NCI-H2107 (cell line): ENCODE results near the gene RAPSN.
A peak's percentile ranks its signal among the peaks of the same experiment; 100 is the strongest.

ENCODE experiments used
- DNase-seq: peaks from one replicate; lab custom pipeline; 2025; lab: John Stamatoyannopoulos, UW

Gene RAPSN

GRCh38 chr11:47464483-47464882, 15.5 kb upstream of the RAPSN start:
- peak; percentile 95 for DNase-seq

- no peak for DNase-seq
Measured at GRCh38 chr11:47461876-47462275, 12.9 kb upstream of the RAPSN start.

- DNase-seq = no peak
Measured at GRCh38 chr11:47460571-47461235, 11.8 kb upstream of the RAPSN start.

- DNase-seq = peak; percentile 24
Measured at GRCh38 chr11:47454258-47454671, 5.3 kb upstream of the RAPSN start.

DNA sequence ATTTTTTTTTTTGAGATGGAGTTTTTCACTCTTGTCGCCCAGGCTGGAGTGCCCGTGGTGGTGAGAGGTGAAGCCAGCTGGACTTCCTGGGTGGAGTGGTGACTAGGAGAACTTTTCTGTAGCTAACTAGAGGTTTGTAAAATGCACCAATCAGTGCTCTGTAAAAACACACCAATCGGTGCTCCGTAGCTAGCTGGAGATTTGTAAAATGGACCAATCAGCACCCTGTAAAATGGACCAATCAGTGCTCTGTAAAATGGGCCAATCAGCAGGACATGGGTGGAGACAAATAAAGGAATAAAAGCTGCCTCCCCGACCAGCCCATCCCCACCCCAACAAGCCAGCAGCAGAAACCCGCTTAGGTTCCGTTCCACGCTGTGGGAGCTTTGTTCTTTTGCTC, 4.4 kb upstream of the RAPSN start:
- DNase-seq = no peak

GRCh38 chr11:47451990-47452389, 3.1 kb upstream of the RAPSN start:
- no peak for DNase-seq

DNA sequence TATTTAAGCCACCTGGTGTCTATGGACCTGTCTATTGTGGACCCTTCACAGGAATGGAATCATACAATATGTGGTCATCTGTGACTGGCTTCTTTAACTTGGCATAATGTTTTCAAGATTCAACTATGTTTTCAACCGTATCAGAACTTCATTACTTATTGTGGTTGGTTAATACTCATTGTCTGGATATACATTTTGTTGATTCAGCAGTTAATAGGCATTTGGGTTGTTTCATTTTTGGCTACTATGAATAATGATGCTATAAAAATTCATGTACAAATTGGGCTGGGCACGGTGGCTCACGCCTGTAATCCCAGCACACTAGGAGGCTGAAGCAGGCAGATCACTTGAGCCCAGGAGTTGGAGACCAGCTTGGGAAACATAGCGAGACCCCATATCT, 2.5 kb upstream of the RAPSN start:
- no peak for DNase-seq

GRCh38 chr11:47449541-47449940, 605 bp upstream of the RAPSN start:
- no peak for DNase-seq

DNA sequence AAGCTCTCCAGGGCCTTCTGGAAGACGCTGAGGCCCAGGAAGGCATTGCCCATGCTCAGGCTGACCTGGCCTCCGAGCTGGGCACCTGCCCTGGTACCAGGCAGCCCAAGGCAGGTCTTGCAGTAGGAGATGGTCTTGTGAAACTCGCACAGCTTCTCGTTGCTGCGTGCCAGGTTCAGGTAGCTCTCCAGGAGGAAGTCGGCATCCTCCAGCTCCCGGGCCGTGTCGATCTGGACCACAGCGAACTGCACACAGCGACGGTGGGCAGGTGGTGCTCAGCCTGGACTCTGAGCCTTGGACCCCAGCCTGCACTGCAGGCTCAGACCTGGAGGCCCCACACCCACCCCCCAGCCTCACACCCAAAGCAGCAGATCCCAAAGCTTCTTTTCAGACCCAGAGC, 1.0 kb downstream of the RAPSN start:
- no peak for DNase-seq

- no peak for DNase-seq
Measured at GRCh38 chr11:47446833-47447232, 2.1 kb downstream of the RAPSN start.

DNA sequence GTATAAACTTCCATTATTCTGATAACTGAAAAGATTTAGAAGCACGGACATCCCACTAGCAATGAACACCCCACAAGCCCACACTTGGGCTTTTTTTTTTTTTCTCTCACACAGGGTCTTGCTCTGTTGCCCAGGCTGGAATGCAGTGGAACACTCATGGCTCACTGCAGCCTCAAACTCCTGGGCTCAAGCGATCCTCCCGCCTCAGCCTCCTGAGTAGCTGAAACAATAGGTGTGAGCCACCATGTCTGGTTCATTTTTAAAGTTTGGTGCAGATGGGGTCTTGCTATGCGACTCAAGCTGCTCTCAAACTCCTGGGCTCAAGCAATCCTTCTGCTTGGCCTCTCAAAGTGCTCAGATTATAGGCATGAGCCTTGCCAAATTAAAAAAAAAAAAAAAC, 3.1 kb downstream of the RAPSN start:
- DNase-seq = no peak

DNA sequence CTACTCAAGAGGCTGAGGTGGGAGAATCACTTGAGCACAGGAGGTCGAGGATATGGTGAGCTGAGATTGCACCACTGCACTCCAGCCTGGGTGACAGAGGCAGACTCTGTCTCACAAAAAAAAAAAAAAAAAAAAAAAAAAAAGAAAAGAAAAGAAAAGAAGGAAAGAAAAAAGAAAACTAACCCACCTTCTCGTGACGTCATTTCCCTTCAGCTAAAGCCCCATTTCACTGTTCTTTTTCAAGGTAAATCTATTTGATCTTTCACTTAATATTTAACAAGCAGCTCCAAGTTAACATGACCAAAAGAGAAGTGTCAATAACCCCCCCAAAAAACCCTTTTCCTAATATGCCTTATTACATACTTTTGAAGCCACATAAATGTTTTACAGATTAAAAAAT, 5.1 kb downstream of the RAPSN start:
- no peak for DNase-seq

DNA sequence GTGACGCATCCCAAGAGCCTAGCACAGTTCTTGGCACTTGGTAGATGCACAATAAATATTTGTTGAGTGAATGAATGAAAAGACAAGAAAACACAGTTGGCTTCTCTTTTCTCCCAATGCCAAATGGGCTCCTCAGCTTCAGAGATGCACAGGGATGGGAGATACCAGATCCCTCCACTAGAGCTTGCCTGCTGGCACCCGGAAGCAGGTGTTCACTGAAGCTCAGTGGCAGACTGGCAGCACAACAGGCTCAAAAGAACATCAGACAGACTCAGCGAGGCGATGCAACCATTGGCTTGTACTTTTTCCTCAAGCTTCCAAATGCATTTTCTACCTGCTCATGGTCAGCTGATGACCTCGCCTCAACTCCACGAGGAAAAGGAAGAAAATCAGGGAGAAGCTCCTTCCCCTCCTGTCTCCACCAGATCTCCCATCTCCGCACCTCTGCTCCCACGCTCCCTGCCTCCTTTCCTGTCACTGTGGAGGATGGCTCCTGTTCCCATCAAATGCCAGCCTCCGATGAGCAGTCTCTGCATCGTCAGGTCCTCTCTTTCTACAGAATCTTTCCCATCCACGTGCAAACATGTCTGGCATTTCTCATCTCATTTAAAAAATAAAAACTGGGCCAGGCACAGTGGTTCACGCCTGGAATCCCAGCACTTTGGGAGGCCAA, 5.8 kb downstream of the RAPSN start:
- DNase-seq = no peak

GRCh38 chr11:47442514-47442913, 6.4 kb downstream of the RAPSN start:
- no peak for DNase-seq

DNA sequence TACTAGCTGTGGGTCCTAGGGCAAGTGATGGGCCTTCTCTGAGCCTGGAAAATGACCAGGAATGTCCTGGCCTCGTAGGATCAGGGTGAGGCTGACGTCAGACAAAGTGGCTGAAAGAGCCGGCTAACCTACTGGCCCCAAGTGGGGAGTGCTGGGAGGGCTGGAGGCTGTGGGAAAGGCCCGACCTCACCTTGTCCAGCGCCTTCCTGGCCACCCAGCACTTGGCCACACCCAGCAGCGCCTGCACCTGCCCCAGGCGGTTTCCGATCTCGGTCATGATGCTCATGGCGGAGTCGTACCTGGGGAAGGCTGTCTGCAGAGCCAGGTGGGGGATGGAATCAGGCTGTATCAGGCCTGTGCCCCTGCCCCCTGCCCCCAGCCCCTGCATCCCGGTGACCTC, 7.5 kb downstream of the RAPSN start:
- no peak for DNase-seq

GRCh38 chr11:47440054-47440476, 8.9 kb downstream of the RAPSN start:
- DNase-seq = no peak

DNA sequence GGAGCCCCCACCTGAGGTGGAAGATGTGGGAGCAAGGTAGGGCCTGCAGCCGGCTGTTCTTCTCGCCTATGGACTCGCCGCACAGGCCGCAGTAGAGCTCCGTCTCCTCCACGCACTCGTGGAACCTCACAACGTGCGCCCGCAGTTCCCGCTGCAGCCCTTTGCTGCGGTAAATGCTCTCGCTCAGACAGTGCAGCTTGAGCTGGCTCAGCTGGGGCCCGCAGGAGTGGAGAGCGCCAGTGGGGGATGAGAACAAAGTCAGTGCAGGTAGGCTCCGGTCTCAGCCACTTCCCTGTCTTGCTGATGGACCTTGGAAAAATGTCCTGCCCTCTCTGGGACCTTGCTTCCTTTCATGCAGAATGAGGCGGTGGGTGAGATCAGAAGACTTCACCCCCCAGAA, 10.2 kb downstream of the RAPSN start:
- no peak for DNase-seq

DNA sequence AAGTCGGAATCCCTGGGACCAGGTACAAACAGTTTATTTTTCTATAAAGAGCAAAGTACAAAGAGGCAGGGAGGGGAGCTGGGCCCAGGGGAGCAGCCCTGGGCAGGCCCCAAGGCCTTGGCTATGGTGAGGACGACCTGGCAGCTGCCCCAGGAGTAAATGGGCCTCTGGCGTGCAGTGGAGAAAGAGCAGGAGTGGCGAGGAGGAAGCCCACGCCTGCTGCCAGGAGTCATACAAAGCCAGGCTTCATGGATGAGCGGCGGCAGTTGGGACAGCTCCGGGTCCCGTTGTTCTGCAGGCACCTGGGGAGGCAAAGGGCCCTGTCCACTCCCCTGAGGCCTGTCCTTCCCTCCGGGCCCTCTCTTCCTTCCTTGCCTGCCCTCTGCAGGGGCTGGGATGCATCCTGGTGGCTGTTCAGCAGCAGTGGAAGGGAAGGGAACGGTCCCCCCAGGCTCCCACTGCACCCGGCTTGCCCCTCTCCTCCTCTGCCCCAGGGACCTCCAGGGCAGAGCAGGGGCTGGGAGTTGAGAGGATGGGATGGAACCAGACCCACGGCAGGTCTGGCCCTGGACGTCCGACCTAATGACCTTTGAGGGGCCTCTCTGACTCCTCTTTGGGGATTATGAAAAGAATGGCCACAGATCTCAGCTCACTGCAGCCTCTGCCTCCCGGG, 11.1 kb downstream of the RAPSN start:
- no peak for DNase-seq

GRCh38 chr11:47437218-47437745, 11.7 kb downstream of the RAPSN start:
- no peak for DNase-seq

GRCh38 chr11:47436726-47437125, 12.2 kb downstream of the RAPSN start:
- no peak for DNase-seq

DNA sequence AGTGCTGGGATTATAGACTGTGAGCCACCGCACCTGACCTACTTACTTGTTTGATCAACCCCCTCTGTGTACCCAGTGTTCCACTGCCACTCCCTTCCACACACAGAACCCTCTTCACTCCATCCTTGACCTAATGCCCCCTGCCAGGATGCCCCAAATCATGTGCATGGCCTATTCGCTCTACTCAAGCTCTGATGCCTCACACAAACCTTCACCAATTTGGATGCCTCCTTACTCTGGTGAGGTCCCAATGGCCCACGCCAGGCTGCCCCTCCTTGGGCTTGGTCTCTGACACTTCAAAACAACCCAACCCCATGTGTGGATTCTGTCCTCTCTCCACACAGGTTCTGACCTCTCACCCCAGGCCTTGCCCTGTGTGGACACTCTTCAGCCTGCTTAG, 13.2 kb downstream of the RAPSN start:
- no peak for DNase-seq

- no peak for DNase-seq
Measured at GRCh38 chr11:47434011-47434786, 14.7 kb downstream of the RAPSN start.
